Measurements from ENCODE around the gene PLPP4.
A peak's percentile ranks its signal among the peaks of the same experiment; 100 is the strongest.

The PLPP4 gene

DNA sequence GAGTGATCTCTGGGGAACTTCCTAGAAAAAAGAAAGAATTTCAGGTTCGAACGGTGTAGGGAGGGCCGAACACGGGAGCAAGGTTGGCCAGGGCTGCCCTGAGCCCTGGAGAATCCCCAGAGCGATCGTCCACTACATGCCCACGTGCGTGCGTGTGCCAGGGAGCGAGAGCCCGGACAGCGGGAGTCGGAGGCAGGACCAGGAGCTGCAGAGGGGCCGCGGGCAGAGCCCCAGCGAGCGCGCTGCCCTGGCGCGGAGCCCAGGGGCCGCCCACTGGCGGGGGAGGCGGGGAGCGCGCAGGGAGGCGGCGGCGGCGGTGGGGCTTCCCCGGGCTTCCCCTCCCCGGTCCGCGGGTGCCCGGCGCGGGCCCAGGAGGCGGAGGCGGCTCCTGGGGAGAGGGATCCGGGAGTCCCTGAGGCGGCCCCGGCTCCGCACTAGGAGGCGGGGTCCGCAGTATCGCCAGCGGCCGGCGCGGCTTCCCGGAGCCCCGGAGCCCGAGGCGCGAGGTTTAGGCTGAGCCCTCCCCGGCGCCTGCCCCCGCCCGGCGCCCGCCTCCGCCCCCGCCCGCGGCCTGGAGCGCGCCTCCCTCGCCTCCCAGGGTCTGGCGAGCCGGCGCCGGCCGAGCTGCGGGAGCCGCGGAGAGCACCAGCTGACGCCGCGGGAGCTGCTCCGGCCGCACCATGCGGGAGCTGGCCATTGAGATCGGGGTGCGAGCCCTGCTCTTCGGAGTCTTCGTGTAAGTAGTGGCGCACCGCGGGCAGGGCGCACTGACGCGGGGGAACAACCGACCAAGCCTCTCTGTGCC lies at the start of gene PLPP4:
Gene PLPP4 (plus strand): TSS at position 602 of the 805 bp plus-strand sequence. CDS start 79 bp downstream, at position 681.
- TF ChIP-seq RARB (CRISPR knock-in tag; IDR thresholded peaks at IDR 0.05) (no peak), ZNF565 (CRISPR knock-in tag; conservative IDR thresholded peaks at IDR 0.05; ENCODE audit: low read depth) (no peak), ESRRG (CRISPR knock-in tag; IDR thresholded peaks at IDR 0.05) (no peak), ZFP30 (CRISPR knock-in tag; IDR thresholded peaks at IDR 0.05) (no peak), BACH2 (CRISPR knock-in tag; IDR thresholded peaks at IDR 0.05; ENCODE audit: borderline replicate concordance) (no peak), ISL1 (CRISPR knock-in tag; IDR thresholded peaks at IDR 0.05) (no peak), ARNTL (CRISPR knock-in tag; IDR thresholded peaks at IDR 0.05; ENCODE audit: borderline replicate concordance, low read depth) (no peak), SNAI2 (CRISPR knock-in tag; IDR thresholded peaks at IDR 0.05) (no peak)
- TF ChIP-seq, protein P1, sequence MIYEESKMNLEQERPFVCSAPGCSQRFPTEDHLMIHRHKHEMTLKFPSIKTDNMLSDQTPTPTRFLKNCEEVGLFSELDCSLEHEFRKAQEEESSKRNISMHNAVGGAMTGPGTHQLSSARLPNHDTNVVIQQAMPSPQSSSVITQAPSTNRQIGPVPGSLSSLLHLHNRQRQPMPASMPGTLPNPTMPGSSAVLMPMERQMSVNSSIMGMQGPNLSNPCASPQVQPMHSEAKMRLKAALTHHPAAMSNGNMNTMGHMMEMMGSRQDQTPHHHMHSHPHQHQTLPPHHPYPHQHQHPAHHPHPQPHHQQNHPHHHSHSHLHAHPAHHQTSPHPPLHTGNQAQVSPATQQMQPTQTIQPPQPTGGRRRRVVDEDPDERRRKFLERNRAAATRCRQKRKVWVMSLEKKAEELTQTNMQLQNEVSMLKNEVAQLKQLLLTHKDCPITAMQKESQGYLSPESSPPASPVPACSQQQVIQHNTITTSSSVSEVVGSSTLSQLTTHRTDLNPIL (CRISPR knock-in tag; IDR thresholded peaks at IDR 0.05; ENCODE audit: low read depth): no peak
- peak; percentile 53 for ATAC-seq

DNA sequence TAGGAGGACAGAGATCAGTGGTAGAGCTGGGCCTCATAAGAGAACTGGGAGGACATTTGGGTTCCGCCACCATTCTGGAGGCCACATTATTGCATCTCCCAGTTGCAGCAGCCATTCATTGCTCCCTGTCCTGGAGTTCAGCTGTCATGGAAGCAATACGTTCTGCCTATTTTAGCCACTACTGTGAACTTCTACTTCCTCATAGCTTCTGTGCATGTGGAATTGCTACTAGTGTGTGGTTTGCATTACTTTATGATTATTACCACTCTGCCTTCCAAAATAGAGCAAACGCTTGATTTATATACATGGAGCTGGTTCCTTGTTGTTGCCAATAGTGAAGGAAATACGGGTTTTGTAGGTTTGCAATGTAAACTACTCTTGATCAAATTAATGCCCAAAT lies 47.2 kb upstream of the PLPP4 start:
- TF ChIP-seq ZNF565 (CRISPR knock-in tag; conservative IDR thresholded peaks at IDR 0.05; ENCODE audit: low read depth) (no peak), PPARA (CRISPR knock-in tag; IDR thresholded peaks at IDR 0.05; ENCODE audit: borderline replicate concordance) (no peak), ARNTL (CRISPR knock-in tag; IDR thresholded peaks at IDR 0.05; ENCODE audit: borderline replicate concordance, low read depth) (no peak), BACH2 (CRISPR knock-in tag; IDR thresholded peaks at IDR 0.05; ENCODE audit: borderline replicate concordance) (no peak), TOX (CRISPR knock-in tag; IDR thresholded peaks at IDR 0.05; ENCODE audit: borderline replicate concordance) (no peak), RARB (CRISPR knock-in tag; IDR thresholded peaks at IDR 0.05) (no peak), ISL1 (CRISPR knock-in tag; IDR thresholded peaks at IDR 0.05) (no peak), CSDC2 (CRISPR knock-in tag; IDR thresholded peaks at IDR 0.05) (no peak), ZC3H10 (CRISPR knock-in tag; IDR thresholded peaks at IDR 0.05) (no peak), TCF4 (CRISPR knock-in tag; IDR thresholded peaks at IDR 0.05; ENCODE audit: borderline replicate concordance) (no peak), ZNF8 (CRISPR knock-in tag; IDR thresholded peaks at IDR 0.05) (no peak), ZFP3 (CRISPR knock-in tag; IDR thresholded peaks at IDR 0.05) (no peak), ZNF70 (CRISPR knock-in tag; IDR thresholded peaks at IDR 0.05) (no peak)
- TF ChIP-seq, protein P2, sequence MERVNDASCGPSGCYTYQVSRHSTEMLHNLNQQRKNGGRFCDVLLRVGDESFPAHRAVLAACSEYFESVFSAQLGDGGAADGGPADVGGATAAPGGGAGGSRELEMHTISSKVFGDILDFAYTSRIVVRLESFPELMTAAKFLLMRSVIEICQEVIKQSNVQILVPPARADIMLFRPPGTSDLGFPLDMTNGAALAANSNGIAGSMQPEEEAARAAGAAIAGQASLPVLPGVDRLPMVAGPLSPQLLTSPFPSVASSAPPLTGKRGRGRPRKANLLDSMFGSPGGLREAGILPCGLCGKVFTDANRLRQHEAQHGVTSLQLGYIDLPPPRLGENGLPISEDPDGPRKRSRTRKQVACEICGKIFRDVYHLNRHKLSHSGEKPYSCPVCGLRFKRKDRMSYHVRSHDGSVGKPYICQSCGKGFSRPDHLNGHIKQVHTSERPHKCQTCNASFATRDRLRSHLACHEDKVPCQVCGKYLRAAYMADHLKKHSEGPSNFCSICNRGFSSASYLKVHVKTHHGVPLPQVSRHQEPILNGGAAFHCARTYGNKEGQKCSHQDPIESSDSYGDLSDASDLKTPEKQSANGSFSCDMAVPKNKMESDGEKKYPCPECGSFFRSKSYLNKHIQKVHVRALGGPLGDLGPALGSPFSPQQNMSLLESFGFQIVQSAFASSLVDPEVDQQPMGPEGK (CRISPR knock-in tag; IDR thresholded peaks at IDR 0.05; ENCODE audit: borderline replicate concordance): no peak
- TF ChIP-seq, protein P3, sequence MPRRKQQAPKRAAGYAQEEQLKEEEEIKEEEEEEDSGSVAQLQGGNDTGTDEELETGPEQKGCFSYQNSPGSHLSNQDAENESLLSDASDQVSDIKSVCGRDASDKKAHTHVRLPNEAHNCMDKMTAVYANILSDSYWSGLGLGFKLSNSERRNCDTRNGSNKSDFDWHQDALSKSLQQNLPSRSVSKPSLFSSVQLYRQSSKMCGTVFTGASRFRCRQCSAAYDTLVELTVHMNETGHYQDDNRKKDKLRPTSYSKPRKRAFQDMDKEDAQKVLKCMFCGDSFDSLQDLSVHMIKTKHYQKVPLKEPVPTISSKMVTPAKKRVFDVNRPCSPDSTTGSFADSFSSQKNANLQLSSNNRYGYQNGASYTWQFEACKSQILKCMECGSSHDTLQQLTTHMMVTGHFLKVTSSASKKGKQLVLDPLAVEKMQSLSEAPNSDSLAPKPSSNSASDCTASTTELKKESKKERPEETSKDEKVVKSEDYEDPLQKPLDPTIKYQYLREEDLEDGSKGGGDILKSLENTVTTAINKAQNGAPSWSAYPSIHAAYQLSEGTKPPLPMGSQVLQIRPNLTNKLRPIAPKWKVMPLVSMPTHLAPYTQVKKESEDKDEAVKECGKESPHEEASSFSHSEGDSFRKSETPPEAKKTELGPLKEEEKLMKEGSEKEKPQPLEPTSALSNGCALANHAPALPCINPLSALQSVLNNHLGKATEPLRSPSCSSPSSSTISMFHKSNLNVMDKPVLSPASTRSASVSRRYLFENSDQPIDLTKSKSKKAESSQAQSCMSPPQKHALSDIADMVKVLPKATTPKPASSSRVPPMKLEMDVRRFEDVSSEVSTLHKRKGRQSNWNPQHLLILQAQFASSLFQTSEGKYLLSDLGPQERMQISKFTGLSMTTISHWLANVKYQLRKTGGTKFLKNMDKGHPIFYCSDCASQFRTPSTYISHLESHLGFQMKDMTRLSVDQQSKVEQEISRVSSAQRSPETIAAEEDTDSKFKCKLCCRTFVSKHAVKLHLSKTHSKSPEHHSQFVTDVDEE (CRISPR knock-in tag; IDR thresholded peaks at IDR 0.05): no peak
- TF ChIP-seq, protein P4, sequence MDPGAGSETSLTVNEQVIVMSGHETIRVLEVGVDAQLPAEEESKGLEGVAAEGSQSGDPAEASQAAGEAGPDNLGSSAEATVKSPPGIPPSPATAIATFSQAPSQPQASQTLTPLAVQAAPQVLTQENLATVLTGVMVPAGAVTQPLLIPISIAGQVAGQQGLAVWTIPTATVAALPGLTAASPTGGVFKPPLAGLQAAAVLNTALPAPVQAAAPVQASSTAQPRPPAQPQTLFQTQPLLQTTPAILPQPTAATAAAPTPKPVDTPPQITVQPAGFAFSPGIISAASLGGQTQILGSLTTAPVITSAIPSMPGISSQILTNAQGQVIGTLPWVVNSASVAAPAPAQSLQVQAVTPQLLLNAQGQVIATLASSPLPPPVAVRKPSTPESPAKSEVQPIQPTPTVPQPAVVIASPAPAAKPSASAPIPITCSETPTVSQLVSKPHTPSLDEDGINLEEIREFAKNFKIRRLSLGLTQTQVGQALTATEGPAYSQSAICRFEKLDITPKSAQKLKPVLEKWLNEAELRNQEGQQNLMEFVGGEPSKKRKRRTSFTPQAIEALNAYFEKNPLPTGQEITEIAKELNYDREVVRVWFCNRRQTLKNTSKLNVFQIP (CRISPR knock-in tag; IDR thresholded peaks at IDR 0.05; ENCODE audit: borderline replicate concordance, low read depth): no peak
- no peak for ATAC-seq

DNA sequence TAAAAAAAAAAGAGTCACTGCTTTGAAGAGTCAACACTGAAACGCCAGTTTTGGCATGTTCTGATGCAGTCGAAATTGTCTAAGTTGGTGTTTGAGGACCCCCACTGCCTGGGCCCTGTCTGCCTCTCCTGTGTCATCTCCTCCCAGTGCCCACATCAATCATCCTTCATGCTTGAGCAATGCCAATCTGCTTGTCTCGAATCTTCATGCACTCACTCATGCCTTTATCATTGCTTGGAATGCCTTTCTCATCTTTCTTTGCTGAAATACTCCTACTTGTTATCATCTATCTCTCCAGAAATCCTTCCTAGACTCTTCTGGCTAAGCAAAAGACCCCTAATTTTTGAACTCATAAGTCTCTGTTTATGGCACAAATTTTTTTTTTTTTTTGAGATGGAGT lies 42.1 kb upstream of the PLPP4 start:
- TF ChIP-seq RARB (CRISPR knock-in tag; IDR thresholded peaks at IDR 0.05): no peak
- no peak for TF ChIP-seq ZNF565 (CRISPR knock-in tag; conservative IDR thresholded peaks at IDR 0.05; ENCODE audit: low read depth)
- no peak for TF ChIP-seq CSDC2 (CRISPR knock-in tag; IDR thresholded peaks at IDR 0.05)
- TF ChIP-seq OSR1 (CRISPR knock-in tag; IDR thresholded peaks at IDR 0.05): no peak
- TF ChIP-seq TCF4 (CRISPR knock-in tag; IDR thresholded peaks at IDR 0.05; ENCODE audit: borderline replicate concordance): no peak
- no peak for TF ChIP-seq GLIS3 (CRISPR knock-in tag; IDR thresholded peaks at IDR 0.05)
- TF ChIP-seq, protein P3 (CRISPR knock-in tag; IDR thresholded peaks at IDR 0.05): no peak
- TF ChIP-seq ZC3H10 (CRISPR knock-in tag; IDR thresholded peaks at IDR 0.05): no peak
- TF ChIP-seq ZNF70 (CRISPR knock-in tag; IDR thresholded peaks at IDR 0.05): no peak
- TF ChIP-seq ESRRG (CRISPR knock-in tag; IDR thresholded peaks at IDR 0.05): no peak
- TF ChIP-seq, protein P4 (CRISPR knock-in tag; IDR thresholded peaks at IDR 0.05; ENCODE audit: borderline replicate concordance, low read depth): no peak
- TF ChIP-seq ZFP30 (CRISPR knock-in tag; IDR thresholded peaks at IDR 0.05): no peak
- TF ChIP-seq ZNF8 (CRISPR knock-in tag; IDR thresholded peaks at IDR 0.05): no peak
- ATAC-seq: no peak

Data from SK-N-SH treated with all-trans-retinoic acid at 6 μM for 48 hours (cell line).